GM12878 (cell line): ENCODE data around the gene IFNA8. TPM values are rescaled to one million over a fixed set of nuclear protein-coding genes. Genes with fewer than 3 reads are reported as not detected.

ENCODE experiments used
- CBX5 ChIP-seq: sonication (generic); IDR thresholded peaks from 2 replicates; pipeline ENCODE4 v1.6.1; 2016; ENCODE audit warnings: low read depth, moderate library complexity, mild to moderate bottlenecking, inconsistent platforms
- CEBPB ChIP-seq, 2 experiments: fragments of 150-350 bp in 1 of 2; IDR thresholded peaks; 2 replicates each; pipeline ENCODE4 v1.6.1; 2012 to 2014; ENCODE audit warnings: low read depth in 2 of 2, low read length in 2 of 2, borderline replicate concordance in 1 of 2, inconsistent platforms in 1 of 2
- FOXK2 ChIP-seq: fragments of 450-650 bp; IDR thresholded peaks from 2 replicates; pipeline ENCODE4 v1.6.1; 2017; ENCODE audit warnings: mild to moderate bottlenecking, moderate library complexity
- GABPA ChIP-seq: IDR thresholded peaks from 2 replicates; pipeline ENCODE4 v1.6.1; 2014; ENCODE audit warnings: antibody characterized with exemption, low read depth, mild to moderate bottlenecking, inconsistent platforms
- HDAC2 ChIP-seq: fragments of 200-600 bp; sonication (generic); IDR thresholded peaks from 2 replicates; pipeline ENCODE4 v1.6.1; 2017
- IRF4 ChIP-seq: IDR thresholded peaks from 2 replicates; pipeline ENCODE4 v1.6.1; 2011; ENCODE audit warnings: low read depth, low read length
- IRF5 ChIP-seq: fragments of 450-650 bp; IDR thresholded peaks from 2 replicates; pipeline ENCODE4 v1.6.1; 2017; ENCODE audit warnings: borderline replicate concordance
- JUNB ChIP-seq: IDR thresholded peaks from 2 replicates; pipeline ENCODE4 v1.6.1; 2016; ENCODE audit warnings: antibody characterized with exemption, mild to moderate bottlenecking
- MEF2B ChIP-seq: fragments of 450-650 bp; IDR thresholded peaks from 2 replicates; pipeline ENCODE4 v1.6.1; 2018; ENCODE audit warnings: mild to moderate bottlenecking, moderate library complexity; ENCODE audit not compliant: partially characterized antibody, poor library complexity, severe bottlenecking
- MXI1 ChIP-seq: fragments of 150-350 bp; IDR thresholded peaks from 2 replicates; pipeline ENCODE4 v1.6.1; 2011; ENCODE audit warnings: low read depth, mild to moderate bottlenecking, inconsistent platforms, low read length, improper control_type of control experiment
- NR2C1 ChIP-seq: fragments of 450-650 bp; IDR thresholded peaks from 2 replicates; pipeline ENCODE4 v1.6.1; 2017; ENCODE audit warnings: antibody characterized with exemption, mild to moderate bottlenecking, moderate library complexity
- NRF1 ChIP-seq: conservative IDR thresholded peaks from 2 replicates; pipeline ENCODE4 v1.6.1; 2011; ENCODE audit warnings: mild to moderate bottlenecking, low read depth, low read length, improper control_type of control experiment
- PAX5 ChIP-seq: IDR thresholded peaks from 2 replicates; pipeline ENCODE4 v1.6.1; 2011; ENCODE audit warnings: low read depth, low read length, borderline replicate concordance
- RAD21 ChIP-seq: IDR thresholded peaks from 2 replicates; pipeline ENCODE4 v1.6.1; 2011; ENCODE audit warnings: mild to moderate bottlenecking, low read depth, low read length, moderate library complexity; ENCODE audit not compliant: insufficient read depth
- SPI1 ChIP-seq: IDR thresholded peaks from 2 replicates; pipeline ENCODE4 v1.6.1; 2011; ENCODE audit warnings: low read depth, mild to moderate bottlenecking, low read length, moderate library complexity, borderline replicate concordance; ENCODE audit not compliant: insufficient read depth
- WRNIP1 ChIP-seq: IDR thresholded peaks from 2 replicates; pipeline ENCODE4 v1.6.1; 2011; ENCODE audit warnings: low read depth, low read length, improper control_type of control experiment, borderline replicate concordance
- YBX1 ChIP-seq: fragments of 450-650 bp; IDR thresholded peaks from 2 replicates; pipeline ENCODE4 v1.6.1; 2016; ENCODE audit warnings: antibody characterized with exemption
- YY1 ChIP-seq: IDR thresholded peaks from 2 replicates; pipeline ENCODE4 v1.6.1; 2011; ENCODE audit warnings: low read depth, mild to moderate bottlenecking, low read length
- ZBTB4 ChIP-seq: fragments of 450-650 bp; formaldehyde crosslinking; IDR thresholded peaks from 2 replicates; pipeline ENCODE4 v1.4.0; 2022; ENCODE audit warnings: mild to moderate bottlenecking, moderate library complexity
- ZNF24 ChIP-seq: fragments of 450-650 bp; IDR thresholded peaks from 2 replicates; pipeline ENCODE4 v1.6.1; 2017; ENCODE audit warnings: antibody characterized with exemption, mild to moderate bottlenecking
- ZNF274 ChIP-seq: IDR thresholded peaks from one replicate; pipeline ENCODE4 v1.8.0; 2011; ENCODE audit not compliant: insufficient read length, insufficient read depth
- ZNF687 ChIP-seq: fragments of 450-650 bp; IDR thresholded peaks from 2 replicates; pipeline ENCODE4 v1.6.1; 2017; ENCODE audit warnings: mild to moderate bottlenecking, moderate library complexity
- polyA plus RNA-seq, 11 experiments: library from polyadenylated mRNA; depleted of rRNA in 4 of 11; unstranded in 6 of 11; stranded (reverse) in 5 of 11; fragments of >200 nt; fragmentation: Nextera tagmentation in 4 of 11; fragmentation: Illumina TruSeq in 1 of 11; extraction: Ambion mirVana in 4 of 11; extraction: Trizol in 1 of 11; gene quantifications; 1 replicate in 1 of 11; 2 replicates in 10 of 11; pipeline versions ENCODE4 v1.2.1 to v1.2.3, GENCODE V29; 2011 to 2016; ENCODE audit warnings: inconsistent platforms in 2 of 11, missing spikeins in 2 of 11, low read depth in 1 of 11
- total RNA-seq, 4 experiments: library from RNA; depleted of rRNA in 3 of 4; stranded (reverse); fragments of >200 nt in 3 of 4; fragmentation: Illumina TruSeq in 1 of 4; extraction: Trizol in 1 of 4; gene quantifications; 2 replicates each; pipeline versions ENCODE4 v1.2.1 to v1.2.3, GENCODE V29; 2013 to 2021

The IFNA8 gene
- total and polyA plus RNA-seq, 10 of the 15 experiments (the other 5 are each of a cell fraction or from before 2014, with no cell fraction given): not detected

DNA sequence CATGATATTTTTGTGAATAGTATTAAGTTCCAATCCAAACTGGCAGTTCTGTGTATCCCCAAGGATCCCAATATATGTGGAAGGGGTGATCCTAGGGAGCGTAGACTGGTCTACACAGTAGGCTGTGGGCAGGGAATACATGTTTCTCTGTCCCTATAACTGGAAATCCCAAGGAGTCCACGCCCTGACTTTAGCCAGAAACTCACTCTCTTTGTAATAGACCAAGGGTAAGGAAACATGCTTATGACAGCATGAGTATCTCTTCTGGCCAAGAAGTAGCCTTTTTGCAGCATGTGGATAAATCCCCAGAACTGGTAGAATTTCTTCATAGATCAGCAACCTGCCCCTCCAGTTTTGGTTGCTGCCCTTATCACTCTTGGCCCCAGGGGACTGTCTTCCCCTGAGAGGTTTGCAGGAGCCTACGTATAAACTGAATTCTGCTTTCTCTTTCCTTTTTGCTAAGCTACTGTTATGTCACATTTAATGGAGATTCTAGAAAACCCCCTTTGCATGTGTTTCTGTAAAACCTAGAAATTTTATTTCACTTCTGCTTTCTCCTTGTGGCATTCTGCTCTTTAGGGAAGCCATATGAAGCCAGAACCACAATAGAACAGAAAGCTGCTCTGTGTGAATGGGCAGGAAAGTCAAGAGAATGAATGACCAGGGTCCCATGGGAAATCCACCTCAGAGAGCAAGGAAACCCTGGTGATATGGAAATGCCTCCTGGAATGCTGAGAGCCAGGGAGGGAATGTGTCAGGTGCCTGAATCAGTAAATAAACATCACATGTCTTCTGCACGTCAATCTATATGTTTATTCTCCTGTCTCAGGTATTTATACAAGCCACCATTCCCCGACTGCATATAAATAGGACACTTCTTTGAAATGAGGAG is 27.2 kb upstream of the IFNA8 start (continued):
- no peak for TF ChIP-seq NR2C1
- TF ChIP-seq ZBTB4 (CRISPR knock-in tag): no peak
- peak in 1 of 2 experiments; percentile 90; a peak in 1 of 4 replicates for TF ChIP-seq CEBPB (IDR thresholded peaks at IDR 0.05; ENCODE audit: borderline replicate concordance in 1 of 2, low read depth in 2 of 2, low read length in 2 of 2)
- TF ChIP-seq ZNF274: no peak
- no peak for TF ChIP-seq NRF1
- 0 out of 2 replicates have a peak, but pooled peaks have one; percentile 6 for TF ChIP-seq RAD21
- TF ChIP-seq YY1: peak; percentile 52; the same call in 1 of the 2 replicates
- TF ChIP-seq HDAC2: no peak
- TF ChIP-seq MXI1: peak; percentile 93
- peak; percentile 89; the same call in 1 of the 2 replicates for TF ChIP-seq CBX5
- 0 out of 2 replicates have a peak, but pooled peaks have one; percentile 95 for TF ChIP-seq WRNIP1
- TF ChIP-seq IRF4: peak; percentile 68
- TF ChIP-seq MEF2B: peak; percentile 100
- peak; percentile 98 for TF ChIP-seq SPI1
- TF ChIP-seq ZNF24: peak; percentile 81
- TF ChIP-seq FOXK2: no peak
- peak; percentile 65; the same call in 1 of the 2 replicates for TF ChIP-seq GABPA
- peak; percentile 94 for TF ChIP-seq YBX1
- 0 out of 2 replicates have a peak, but pooled peaks have one; percentile 52 for TF ChIP-seq PAX5
- TF ChIP-seq ZNF687: no peak
- TF ChIP-seq IRF5: no peak
- peak; percentile 96 for TF ChIP-seq JUNB
